NCI-H510A (cell line): ENCODE data around the gene FGR.
A peak's percentile ranks its signal among the peaks of the same experiment; 100 is the strongest.

Experiments used
- DNase-seq: peaks from one replicate; lab custom pipeline; 2025; lab: John Stamatoyannopoulos, UW

Gene FGR

DNA sequence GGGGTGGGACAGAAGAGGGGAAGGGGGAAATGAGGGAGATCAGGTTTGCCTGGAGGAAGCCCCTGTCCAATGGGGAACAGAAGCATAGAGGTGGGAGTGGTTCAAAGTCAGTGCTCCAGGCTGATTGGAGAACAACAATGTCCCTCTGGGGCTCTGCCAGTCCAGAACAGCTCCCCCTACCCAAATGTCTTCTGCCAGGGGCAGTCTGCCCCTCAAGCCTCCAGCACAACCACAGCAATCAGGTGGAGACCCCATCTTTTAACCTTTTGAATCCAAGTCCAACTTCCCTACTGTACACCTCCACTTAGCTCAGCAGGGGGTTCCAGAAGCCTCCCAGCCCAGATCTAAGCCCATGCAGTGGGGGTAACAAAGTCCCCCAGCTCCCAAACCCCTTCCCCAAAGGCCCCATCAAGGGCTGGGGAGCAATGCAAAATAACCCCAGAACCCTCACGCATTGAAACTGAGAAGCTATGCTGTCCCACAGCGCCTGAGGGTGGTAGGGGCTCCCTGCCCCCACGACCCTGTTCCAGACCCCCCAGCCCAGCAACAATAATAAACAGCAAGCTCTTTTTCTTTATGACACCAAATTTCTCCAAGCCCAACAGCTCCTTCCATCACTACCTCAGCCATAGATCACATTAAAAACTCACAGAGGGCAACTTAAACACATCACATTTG, 34.3 kb downstream of the FGR start:
- no peak for DNase-seq

DNA sequence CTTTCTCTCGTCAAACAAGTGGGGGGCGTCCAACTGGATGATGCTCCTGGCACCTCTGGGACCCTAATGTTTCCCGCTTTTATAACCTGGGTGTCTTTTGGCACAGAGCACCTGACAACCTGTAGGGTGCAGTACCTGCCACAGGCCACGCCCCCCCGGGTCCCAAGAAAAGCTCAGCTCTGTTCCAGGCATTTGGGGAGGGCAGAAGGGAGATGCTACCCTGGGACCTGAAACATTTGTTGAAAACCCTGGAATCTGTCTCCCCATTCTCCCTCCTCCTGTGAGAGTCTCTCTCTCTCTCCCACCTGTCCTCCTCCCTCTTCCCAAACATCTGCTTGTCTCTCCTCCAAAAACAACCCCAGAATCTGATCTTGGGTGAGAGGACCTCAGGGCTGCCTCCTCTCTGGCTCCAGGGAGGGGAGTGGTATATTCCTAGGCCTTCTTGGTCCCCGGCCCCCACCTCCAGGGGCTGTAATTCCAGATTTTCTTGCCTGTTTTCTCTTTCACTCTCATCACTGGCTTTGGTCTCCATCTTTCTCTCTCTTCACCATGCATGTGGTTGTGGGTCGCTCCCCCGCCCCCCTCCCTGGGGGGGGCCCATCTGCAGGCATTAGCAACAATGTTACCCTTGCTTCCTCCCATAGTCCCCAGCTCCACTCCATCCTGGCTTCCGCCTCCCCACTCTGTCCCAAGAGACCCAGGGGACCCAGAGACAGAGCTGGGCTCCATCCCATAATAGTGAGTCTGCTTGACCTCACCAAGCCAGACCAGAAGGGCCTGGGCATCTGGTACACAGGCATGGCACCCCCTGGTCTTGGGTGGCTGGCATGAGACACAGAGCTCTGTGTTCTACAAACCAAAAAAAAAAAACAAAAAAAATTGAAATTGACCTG, 35.1 kb downstream of the FGR start:
- DNase-seq, result peak; percentile 39

DNA sequence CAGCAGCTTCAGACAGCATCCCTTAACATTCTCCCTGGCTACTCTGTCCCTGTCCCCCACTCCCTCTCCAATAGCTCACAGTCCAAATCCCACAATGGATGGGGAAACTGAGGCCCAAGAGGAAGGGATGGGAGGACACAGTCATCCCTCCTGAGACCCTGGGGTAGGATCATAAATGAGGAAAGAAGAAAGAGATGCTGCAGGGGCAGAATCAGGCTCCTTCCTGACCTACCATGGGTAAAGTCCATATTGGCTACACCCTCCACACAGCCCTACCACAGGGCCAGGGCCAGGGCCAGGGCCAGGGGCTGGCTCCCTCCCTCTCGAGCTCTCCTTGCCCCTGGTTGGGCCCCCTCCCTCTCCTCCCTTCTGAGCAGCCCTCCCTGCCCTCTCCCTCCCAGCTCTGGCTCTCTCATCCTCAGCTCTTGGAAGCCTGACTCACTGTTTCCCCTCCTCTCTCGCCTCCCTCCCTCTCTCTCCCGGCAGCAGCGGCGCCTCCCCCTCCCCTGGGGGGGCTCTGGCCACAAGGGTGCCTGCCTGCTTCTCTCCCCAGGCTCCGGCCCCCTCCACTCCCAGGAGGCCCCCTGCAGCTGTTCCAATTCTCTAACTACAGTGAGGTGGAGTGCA, 36.0 kb downstream of the FGR start:
- peak; percentile 39 for DNase-seq

DNA sequence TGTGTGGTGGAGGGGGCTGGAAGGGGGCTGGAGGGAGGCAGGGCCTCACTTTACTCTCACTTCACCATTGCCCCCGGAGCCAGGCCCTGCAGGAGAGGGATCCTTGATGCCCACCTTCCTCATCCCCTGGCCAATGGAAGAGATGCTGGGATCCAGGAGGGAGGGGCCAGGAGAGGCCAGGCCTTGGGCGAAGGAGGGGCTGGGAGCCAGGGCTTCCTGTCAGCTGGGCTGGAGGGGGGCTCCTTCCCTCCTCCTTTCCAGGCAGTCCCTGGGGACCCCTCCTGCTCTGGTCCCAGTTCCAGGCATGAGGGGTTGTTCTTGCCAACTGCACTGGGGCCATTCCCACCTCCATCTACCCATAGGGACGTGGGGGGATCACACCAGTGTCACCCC, 36.7 kb downstream of the FGR start:
- DNase-seq, result no peak

DNA sequence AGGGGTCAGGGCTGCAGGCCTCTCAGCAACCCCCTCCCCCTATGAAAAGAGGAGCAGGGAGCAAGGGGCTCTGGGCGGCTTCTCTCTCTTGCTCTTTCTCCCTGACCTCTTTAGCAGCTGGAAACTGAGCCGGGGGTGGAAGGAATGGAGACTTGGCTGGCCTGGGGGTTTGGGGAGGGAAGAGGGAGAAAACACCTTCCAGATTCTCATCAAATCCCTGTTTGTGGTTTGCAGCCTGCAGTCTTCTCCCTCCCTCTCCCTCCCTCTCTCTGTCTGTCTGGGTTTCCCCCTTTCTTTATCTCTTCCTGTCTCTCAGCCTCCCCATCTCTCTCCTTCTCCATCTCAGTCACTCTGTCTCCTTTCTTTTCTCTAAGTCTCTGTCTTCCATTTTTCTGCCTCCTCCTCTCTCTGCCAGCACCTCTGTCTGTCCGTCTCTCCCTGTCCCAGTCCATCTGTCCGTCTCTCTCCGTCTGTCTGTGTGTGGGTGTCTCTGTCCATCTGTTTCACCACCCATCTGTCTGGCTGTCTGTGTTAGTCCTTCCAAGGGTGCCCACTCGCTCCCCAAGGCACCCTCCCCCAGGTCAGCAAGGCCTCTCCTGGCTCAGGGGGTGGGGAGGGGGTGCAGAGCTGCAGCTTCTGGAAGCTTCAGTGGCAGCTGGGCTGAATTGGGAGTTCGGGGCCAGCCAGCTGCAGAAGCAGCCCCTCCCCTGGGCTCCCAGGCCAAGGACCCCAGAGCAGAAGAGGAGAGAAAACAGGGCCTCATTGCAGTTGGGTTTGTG, 37.3 kb downstream of the FGR start:
- no peak for DNase-seq

DNA sequence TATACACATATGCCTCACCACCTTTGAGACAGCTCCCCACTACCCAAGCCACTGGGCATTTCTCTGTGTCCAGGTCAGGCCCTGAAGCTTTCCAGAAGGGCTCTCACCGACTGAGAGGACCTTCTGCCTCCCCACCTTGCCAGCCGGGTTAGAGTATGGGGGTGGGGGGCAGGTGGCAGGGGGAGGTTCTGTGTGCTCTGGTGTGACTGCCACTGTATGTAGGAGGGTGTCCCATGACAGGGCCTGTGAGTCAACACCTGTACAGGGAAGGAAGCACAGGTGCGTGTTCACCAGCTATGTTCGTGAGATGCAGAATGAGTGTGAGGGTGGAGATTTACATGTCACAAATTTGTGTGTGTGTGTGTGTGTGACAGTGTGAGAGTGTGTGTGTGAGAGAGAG, 38.0 kb downstream of the FGR start:
- DNase-seq, result no peak

DNA sequence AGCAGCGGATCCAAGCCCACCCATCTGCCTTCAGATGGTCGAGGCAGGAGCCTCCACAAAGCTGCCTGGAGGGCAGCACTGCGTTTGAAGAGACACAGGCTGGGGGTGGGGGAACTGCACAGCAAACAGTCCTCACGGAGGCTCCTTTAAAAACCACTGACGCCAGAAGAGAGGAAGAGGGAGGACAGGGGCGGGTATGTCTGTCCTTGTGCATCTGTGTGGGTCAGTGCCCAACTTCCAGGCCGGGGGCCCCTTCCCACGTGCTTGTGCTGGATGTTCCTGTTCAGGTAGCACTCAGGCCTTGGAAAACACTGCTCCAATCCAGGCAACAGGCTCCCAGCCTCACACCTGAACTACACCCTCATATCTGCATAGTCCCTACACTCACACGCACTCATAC, 38.7 kb downstream of the FGR start:
- no peak for DNase-seq

DNA sequence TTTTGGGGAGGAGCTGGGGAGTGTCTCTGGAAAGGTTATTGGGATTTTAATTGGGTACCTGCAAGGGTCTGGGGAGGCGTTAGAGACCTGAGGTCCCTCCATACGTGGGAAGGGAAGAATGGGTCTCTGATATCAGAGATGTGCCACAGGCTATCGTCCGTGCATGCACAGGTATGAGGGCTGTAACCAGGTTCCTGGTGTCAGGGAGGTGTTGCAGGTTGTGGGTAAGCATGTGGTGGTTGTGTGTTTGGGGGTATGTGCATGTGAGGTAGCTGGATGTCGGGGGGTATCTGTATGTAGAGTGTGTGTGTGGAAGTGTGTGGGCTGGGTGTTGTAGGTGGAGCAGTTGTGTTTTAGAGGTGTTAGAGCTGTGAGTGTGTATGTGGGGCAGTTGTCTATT, 39.4 kb downstream of the FGR start:
- DNase-seq, result no peak

DNA sequence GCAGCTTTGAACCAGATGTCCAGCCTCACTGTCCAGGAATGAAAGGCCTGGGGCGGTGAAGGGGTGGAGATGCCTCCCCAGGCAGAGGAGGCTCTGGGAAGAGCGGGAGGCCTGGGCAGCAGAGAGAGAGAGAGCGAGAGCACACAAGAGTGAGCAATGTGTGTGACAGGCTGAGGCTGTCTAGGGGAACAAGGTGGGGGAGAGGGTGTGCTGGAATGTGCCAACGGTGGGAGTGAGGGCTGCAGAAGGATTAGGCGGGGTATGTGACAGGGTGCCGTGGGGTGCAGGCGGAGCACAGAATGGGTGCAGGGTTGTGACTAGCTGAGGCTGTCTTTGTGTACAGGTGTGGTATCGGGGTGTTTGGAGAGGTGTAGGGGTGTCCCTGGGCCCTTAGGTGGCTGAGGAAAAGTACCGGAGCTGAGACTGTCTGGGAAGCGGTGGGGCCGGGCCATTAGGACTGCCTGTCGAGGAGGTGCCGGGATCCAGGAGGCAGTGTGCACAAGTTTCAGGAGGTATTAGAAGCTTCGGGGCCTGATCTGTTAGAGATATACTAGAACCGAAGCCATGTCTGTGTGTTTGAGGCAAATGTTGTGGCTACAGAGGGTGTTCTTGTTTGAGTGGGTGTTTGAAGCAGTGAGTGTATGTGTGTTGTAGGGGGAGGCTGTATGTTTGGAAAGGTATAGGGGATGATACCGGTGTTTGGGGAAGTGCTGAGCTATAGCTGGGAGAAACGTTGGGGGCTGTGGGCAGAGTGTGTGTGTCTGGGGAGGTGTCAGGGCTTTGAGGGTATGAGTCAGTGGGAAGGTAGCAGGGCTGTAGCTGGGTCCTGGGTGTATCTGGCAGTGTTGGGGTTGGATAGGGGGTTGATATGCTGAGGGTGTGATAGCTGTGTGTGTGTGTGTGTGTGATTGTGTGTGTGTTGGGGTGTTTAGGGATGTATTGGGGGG, 40.1 kb downstream of the FGR start:
- no peak for DNase-seq

DNA sequence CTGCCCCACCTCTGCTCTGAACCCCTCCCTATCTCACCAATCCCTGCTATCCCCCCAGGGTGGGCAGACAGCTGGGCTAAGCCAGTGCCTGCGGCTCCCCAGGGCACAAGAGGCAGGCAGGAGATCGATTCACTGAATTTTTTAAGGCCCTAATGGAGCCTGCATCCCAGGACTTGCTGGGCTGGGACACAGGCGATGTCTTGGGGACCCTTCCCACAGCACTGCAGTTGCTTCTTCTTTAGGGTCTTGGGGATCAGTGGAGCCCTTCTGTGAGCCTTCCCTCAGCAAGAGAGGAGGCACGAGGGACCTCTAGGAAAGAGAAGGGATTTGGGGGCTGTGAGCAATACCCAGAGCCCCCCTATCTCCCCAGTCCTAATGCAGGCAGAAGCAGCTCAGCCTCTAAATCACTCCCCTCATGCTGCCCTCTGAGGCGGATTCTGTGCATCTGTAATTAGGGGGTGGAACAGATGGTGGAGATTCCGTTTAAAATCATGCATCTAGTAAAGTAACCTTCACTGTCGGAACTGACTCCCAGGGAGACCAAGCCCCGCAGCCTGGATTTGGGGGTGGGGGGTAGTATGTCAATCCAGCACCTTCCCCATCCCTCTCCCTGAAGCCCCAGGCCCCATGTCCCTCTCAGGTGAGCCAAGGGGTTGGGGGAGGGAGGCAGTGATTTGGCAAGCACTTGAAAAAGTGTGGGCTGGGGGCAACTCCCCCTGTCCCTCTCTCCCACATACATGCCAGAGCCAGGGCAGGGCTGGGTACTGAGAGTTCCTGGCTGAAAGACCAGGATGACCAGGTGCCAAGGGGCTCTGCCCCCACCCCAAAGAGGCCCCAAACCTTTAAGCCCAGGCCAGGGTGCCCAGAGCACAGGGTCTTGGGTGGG, 41.1 kb downstream of the FGR start:
- DNase-seq, result no peak

DNA sequence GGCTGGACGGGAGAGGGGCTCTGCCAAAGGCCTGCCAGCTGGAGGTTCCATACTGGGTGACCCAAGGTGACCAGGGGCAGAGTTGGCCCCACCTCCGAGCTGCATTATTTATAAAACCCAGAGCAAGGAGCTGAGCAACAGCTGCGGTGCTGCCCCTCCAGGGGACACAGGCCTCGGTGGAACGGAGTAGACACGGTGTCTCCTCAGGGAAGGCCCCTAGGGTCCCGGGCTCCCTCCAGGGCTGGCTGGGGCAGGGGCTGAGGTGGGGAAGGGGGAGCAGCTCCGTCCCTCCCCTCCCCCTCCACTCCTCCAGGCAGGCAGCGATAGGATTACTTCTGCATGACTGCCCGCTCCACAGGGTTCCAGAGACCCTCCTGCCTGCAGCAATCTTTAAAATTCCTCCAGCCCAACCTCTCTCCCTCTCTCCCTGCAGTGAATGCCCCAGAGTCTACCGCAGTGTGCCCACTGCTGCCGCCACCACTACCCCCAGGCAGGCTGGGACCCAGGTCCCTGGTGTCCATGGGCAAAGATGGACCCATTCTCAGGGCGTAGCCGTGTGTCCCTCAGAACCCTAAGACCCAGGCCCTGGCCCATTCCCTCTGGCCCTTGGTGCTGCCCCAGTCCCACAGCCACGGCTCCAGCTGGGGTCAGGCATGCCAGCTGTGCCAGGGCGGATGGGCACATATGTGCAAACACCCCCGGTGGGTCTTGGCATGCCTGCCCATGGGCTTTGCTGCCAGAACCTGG, 41.9 kb downstream of the FGR start:
- DNase-seq, result no peak

DNA sequence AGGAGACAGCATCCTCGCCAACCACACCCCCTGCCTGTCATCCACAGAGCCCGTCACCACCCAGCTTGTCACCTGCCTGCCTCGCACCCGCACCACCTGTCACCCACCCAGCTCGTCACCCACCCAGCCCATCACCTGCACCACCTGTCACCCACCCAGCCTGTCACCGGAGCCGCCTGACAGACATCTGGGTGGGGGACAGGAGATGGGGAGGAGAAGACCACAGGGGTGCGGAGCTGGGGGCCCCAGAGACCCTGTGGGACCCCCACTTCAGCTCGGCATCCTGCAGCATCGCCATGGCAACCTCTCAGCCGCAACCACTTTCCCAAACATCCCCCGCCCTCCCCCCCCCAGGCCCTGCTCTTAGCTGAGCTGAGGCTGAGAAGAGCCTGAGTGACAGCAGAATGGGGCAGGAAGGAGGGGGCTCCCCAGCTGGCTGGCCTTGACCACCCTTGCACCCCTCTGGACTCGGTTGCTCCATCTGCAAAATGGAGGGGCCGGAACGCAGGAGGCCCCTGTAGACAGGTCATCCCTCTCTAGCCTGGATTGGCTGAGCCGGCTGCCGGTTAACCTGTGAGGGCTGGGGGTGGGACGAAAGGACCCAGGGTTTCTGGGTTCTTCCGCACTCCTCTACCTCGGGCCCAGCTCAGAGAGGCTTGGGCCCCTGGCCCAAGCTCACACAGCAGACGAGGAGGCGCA, 42.6 kb downstream of the FGR start:
- no peak for DNase-seq

DNA sequence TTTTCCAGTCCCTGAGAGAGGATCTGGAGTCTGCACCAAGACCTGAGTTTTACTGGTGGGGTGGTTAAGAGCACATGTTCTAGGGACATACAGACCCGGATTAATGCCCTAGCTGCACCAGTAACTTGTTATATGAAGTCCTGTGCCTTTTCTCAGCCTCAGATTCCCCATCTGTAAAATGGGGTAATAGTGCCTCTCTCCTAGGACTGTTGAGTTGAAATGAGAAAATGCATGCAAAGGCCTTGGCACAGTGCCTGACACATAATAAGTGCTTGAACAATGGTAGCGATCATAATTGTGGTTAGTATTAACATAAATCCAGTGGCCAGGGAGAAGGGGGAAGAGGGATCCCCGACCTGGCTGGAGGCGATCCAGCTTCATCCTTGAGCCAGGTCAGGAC, 43.4 kb downstream of the FGR start:
- no peak for DNase-seq

DNA sequence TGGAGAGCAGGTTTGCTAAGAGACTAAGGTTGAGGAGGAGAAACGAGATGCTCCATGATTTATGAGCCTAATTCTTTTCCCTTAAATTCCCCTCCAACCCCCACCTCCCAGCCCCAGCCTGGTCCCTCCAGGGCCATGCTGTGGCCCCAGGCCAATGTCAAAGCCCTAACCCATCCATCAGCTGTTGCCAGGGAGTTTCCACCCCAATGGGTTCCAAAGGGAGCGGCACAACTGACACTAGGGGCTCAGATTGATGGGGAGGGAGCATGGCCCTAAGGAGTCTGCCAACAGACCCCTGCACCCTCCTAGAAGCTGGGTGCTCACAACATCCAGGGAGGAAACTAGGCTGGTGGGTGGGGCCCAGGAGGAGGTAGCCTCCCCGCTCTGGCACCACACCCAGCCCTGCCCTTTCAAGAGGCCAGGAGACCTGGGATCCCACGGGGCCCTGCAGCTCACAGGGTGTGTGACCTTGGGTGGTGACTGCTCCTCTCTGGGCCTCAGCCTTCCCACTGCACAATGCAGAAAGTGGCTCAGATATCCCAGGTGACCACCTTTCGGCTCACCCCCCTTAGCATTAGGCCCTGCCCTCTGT, 44.0 kb downstream of the FGR start:
- no peak for DNase-seq

DNA sequence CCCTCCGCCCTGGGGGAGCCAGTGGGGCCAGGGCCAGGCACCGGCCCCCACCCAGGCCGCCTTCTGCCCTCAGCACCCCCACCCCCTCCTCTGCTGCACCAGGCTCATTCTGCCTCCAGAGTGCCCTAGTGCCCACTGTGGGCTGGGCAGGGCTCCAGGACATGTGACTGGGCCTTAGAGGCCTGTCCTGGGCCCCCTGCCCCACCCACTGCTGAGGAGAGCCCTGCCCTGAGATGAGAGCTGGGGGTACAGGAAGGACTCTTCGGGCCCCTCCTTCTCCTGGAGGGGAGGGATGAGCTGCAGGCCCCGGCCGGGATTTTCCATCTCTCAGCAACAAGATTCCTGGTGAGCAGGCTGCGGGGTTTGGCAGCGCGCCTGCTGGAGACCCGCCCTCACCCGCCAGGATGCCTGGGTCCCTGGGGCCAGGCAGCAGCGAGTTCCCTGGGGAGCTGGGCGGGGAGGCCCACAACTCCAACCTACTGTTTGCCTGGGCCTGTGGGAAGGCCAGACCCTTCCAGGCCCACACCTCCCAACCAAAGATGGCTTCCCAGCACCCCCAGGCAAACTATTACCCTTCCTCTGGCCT, 45.1 kb downstream of the FGR start:
- no peak for DNase-seq

DNA sequence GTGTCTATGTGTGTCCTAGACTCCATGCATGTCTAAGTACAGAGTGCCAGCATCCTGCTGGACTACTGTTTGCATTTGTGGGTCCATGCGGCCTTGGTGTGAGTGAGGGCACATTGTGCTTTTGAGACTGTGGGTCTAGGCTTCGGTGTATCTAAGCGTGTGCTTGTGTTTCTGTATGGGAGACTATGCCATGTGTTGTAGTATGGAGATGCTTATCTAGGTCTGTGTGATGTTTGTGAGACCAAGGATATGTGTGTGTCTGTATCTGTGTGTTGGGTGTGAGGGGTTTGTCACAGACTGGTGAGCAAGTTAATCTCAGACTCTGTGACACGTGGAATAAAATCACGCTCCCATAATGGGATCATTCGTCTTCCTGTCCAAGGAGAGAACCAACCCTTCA, 45.5 kb downstream of the FGR start:
- no peak for DNase-seq

DNA sequence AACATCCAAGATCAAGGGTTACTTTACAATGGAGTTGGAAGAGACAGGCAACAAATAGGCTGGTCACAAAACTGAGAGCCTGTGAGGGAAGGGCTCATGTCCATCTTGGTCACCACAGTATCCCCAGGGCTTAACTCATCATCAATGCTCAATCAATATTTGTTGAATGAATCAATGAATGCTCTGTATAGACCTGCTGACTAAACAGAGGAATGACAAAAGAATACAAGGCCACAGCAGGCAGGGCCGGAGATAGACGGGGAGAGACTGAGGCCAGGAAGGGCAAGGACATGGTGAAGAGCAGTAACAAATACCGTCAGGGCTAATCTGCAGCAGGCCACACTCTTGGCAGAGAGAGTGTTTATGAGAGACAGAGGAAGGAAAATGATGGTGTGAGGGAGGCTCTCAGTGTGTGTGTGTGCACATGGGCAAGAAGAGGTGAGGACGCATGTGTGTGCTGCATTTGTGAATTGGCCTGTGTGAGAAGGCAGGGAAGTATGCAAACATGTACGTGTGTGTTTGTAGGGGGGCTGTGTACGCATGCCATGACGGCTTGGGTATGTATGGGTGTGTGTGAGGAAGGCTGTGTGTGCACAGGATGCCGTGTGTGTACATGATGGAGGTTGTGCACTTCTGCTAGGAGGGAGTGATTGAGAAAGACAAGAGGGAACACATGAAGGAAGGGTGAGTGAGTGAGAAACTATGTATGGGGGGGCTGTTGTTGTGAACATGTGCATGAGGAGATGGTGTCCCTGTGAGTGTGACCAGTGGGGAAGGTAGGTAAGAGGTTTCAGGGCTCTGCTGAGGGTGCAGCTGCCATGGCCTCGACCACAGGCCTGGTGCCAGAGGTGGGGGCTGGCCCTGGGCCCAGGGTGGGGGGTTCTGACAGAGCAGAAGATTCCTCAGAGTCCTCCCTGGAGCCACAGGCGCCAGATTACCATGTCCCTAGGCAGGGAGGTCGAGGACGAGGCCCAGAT, 46.4 kb downstream of the FGR start:
- no peak for DNase-seq
